ENCODE results near the gene SRSF11. TPM values are rescaled to one million over a fixed set of nuclear protein-coding genes. Genes with fewer than 3 reads are reported as not detected.

The SRSF11 gene
- total RNA-seq, 2 donors from 2014 or later: 38.4 to 47.9 TPM

GRCh38 chr1:70295749-70296148 is 74.6 kb downstream of the SRSF11 start:
- H3K36me3 ChIP-seq: peaks cover 55% of the 10 kb centered on the region
- no peak overlapping the region for H3K27ac ChIP-seq
- TF ChIP-seq CTCF (IDR thresholded peaks at IDR 0.05): no peak
- H3K27me3 ChIP-seq: no peaks in the 10 kb centered on the region
- H3K4me1 ChIP-seq: no peaks in the 10 kb centered on the region
- H3K9me3 ChIP-seq: no peaks in the 10 kb centered on the region
- DNase-seq (ENCODE audit: low spot score): no peak
- H3K4me3 ChIP-seq: no peak overlapping the region

DNA sequence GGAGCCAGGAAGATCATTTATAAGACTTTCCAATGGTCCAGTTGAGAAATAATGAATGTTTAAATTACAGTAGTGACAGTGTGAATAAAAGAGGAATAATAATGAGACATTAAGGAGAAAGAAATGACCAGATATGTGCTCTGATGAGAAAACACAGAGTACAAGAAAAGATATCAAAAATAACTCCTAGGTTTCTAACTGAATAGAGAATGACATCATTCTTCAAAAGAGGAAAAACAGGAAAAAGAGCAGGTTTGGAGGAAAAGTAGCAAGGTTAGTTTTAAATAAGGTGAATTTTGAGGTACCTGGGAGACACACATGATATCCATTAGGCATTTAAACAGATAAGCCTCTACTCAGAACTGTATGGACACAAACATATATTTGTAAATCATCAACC is 78.3 kb downstream of the SRSF11 start:
- no peak overlapping the region for H3K4me3 ChIP-seq
- H3K9me3 ChIP-seq: no peaks in the 10 kb centered on the region
- H3K4me1 ChIP-seq: no peaks in the 10 kb centered on the region
- no peaks in the 10 kb centered on the region for H3K27me3 ChIP-seq
- H3K27ac ChIP-seq: no peak overlapping the region
- DNase-seq (ENCODE audit: low spot score): no peak
- peaks cover 41% of the 10 kb centered on the region for H3K36me3 ChIP-seq
- TF ChIP-seq CTCF (IDR thresholded peaks at IDR 0.05): no peak

Other genes with a start within 250 kb of the SRSF11 start
- gene LRRC40, start 15.8 kb upstream of the SRSF11 start, total RNA-seq: 10 to 100 TPM in 1 of 2 donors, 1 to 10 TPM in 1; 8.1 to 14.5 TPM
- gene ANKRD13C, start 133.3 kb downstream of the SRSF11 start, total RNA-seq: 10 to 100 TPM in 1 of 2 donors, 1 to 10 TPM in 1; 8.1 to 11.4 TPM
- 1 to 10 TPM; 1.0 to 1.6 TPM for gene CTH, start 189.9 kb downstream of the SRSF11 start, total RNA-seq